Measurements from ENCODE around the gene ZNF277. TPM values are rescaled to one million over a fixed set of nuclear protein-coding genes. Genes with fewer than 3 reads are reported as not detected.

ZNF277 gene
- total RNA-seq, 1 experiment from 2014 or later, result 13.1 TPM

- no peak for TF ChIP-seq CTCF (conservative IDR thresholded peaks at IDR 0.05)
- peaks cover 0 to 3% of the 10 kb centered on the region in 2 experiments; a peak in 3 of 4 replicates for H3K4me1 Mint-ChIP-seq
- Histone ChIP-seq H3K27me3 (ENCODE audit: insufficient read depth, low read length) (no peaks in the 10 kb centered on the region), H3K56ac (ENCODE audit: insufficient read length, low read depth, low read length) (no peak overlapping the region), H4K91ac (ENCODE audit: insufficient read length, low read depth, low read length) (no peak overlapping the region), H4K20me1 (ENCODE audit: control insufficient read depth, insufficient read depth, insufficient read length) (no peaks in the 10 kb centered on the region), H3K79me2 (ENCODE audit: insufficient read depth, low read length) (no peaks in the 10 kb centered on the region), H2BK12ac (ENCODE audit: insufficient read length, low read depth, low read length) (no peak overlapping the region), H3K4ac (ENCODE audit: low read depth, low read length) (no peak overlapping the region), H2AFZ (ENCODE audit: low read length) (no peak overlapping the region), H2BK5ac (ENCODE audit: insufficient read length, low read length) (no peak overlapping the region), H3T11ph (ENCODE audit: low read length) (no peak overlapping the region), H3K9me3 (ENCODE audit: control insufficient read depth, low read depth, low read length) (no peaks in the 10 kb centered on the region), H2BK15ac (ENCODE audit: low read depth, low read length) (no peak overlapping the region), H4K5ac (ENCODE audit: insufficient read length, low read depth, low read length) (no peak overlapping the region), H4K8ac (replicated peaks; ENCODE audit: insufficient read length, low read depth, low read length) (no peak overlapping the region), H3K4me2 (ENCODE audit: insufficient read depth, insufficient read length, low read length) (no peak overlapping the region), H2AK5ac (ENCODE audit: insufficient read length, low read length) (no peak overlapping the region), H3K79me1 (ENCODE audit: insufficient read depth, low read depth, low read length, poor library complexity, severe bottlenecking) (no peaks in the 10 kb centered on the region), H3K4me1 (ENCODE audit: insufficient read depth, low read length) (no peaks in the 10 kb centered on the region), H3K18ac (ENCODE audit: insufficient read length, low read depth, low read length) (no peak overlapping the region), H3K23ac (ENCODE audit: insufficient read length, low read depth, low read length) (no peak overlapping the region), H3K23me2 (ENCODE audit: insufficient read length, low read depth, low read length, poor library complexity, severe bottlenecking) (no peaks in the 10 kb centered on the region), H3K14ac (ENCODE audit: insufficient read depth, low read length) (no peak overlapping the region), H2BK120ac (ENCODE audit: low read depth, low read length, poor library complexity, severe bottlenecking) (no peak overlapping the region), H3K27ac (ENCODE audit: insufficient read length, low read depth, low read length) (no peak overlapping the region), H2BK20ac (ENCODE audit: low read depth, low read length, poor library complexity, severe bottlenecking) (no peak overlapping the region), H3K9ac (ENCODE audit: extremely low read depth, insufficient read length, low read length) (no peak overlapping the region)
- peaks cover 0 to 4% (median 0%) of the 10 kb centered on the region in 3 experiments; a peak in 1 of 7 replicates for H3K36me3 Mint-ChIP-seq (ENCODE audit: insufficient read depth in 1 of 3, low read depth in 3 of 3)
- DNase-seq, result no peak
- no CpG with 5 or more reads among the region's 4 CpGs for WGBS (ENCODE audit: extremely low coverage, insufficient read length, low lambda C conversion rate)
- H3K9me3 Mint-ChIP-seq, result no peaks in the 10 kb centered on the region
- no peaks in the 10 kb centered on the region for H3K27me3 Mint-ChIP-seq (ENCODE audit: low read depth)
- no peak overlapping the region for H3K4me3 Mint-ChIP-seq
- no peak overlapping the region for H3K27ac Mint-ChIP-seq
Measured at GRCh38 chr7:112298543-112299100, 92.1 kb downstream of the ZNF277 start.

Data from H9 (cell line).